ENCODE data around the gene HIP1.

DNA sequence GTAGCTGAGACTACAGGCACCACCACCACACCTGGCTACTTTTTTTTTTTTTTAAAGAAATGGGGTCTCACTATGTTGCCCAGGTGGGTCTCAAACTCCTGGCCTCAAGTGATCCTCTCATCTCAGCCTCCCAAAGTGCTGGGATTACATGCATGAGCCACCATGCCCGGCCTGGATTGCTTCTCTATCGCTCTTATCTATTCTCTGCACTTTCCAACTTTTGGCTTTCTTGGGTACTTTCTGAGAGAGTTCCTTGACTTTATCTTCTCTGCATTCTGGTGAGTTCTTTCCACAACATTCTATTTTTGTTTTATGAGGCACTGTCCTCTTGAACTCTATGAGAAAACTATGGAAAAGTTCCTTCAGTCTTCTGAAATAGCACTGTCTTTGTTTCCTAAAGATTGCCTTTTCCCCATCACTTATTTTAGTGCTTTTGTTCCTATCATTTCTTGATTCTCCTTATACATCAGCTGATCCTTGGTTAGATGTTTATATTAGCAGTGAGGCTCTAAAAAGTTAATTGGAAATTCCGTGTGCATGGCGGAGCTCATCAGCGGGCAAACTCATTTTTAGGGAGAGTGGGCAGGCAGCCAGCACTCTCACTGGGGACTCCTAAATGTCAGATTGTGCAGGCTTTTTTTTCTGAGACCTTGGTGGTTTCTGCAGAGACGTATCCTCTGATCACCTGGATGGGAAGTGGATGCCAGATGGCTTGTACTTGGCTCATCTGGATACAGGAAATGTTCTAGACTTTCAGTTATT is 43.9 kb downstream of the HIP1 start:
- no peak for TF ChIP-seq CTCF (IDR thresholded peaks at IDR 0.05; ENCODE audit: low read depth, low read length, poor library complexity, severe bottlenecking)
- TF ChIP-seq EZH2phosphoT487 (IDR thresholded peaks at IDR 0.05; ENCODE audit: borderline replicate concordance, low read length) = no peak
